ENCODE measurements around the gene GABPB1.
A peak's percentile ranks its signal among the peaks of the same experiment; 100 is the strongest.

Gene GABPB1

GRCh38 chr15:50277370-50277769 lies 77.6 kb downstream of the GABPB1 start:
- no peak for DNase-seq (ENCODE audit: low spot score)

GRCh38 chr15:50275908-50276307 lies 79.1 kb downstream of the GABPB1 start:
- DNase-seq (ENCODE audit: low spot score): no peak

- no peak for DNase-seq (ENCODE audit: low spot score)
Observed at GRCh38 chr15:50275091-50275490, 79.9 kb downstream of the GABPB1 start.

- no peak for DNase-seq (ENCODE audit: low spot score)
Observed at GRCh38 chr15:50267577-50267976, 87.4 kb downstream of the GABPB1 start.

- DNase-seq (ENCODE audit: low spot score): no peak
Observed at GRCh38 chr15:50265620-50266019, 89.4 kb downstream of the GABPB1 start, which contains the start of gene HDC. Gene HDC (minus strand): TSS chr15:50265726. CDS start chr15:50265623, 103 bp downstream.

GRCh38 chr15:50262533-50262932 lies 92.5 kb downstream of the GABPB1 start:
- DNase-seq (ENCODE audit: low spot score): peak; percentile 70

- DNase-seq (ENCODE audit: low spot score): peak; percentile 42
Observed at GRCh38 chr15:50261981-50262380, 93.0 kb downstream of the GABPB1 start.

- peak; percentile 82 for DNase-seq (ENCODE audit: low spot score)
Observed at GRCh38 chr15:50260969-50261496, 94.0 kb downstream of the GABPB1 start.

GRCh38 chr15:50259276-50259675 lies 95.7 kb downstream of the GABPB1 start:
- DNase-seq (ENCODE audit: low spot score): no peak

GRCh38 chr15:50257924-50258323 lies 97.1 kb downstream of the GABPB1 start:
- peak; percentile 69 for DNase-seq (ENCODE audit: low spot score)

GRCh38 chr15:50257332-50257731 lies 97.7 kb downstream of the GABPB1 start:
- no peak for DNase-seq (ENCODE audit: low spot score)

- DNase-seq (ENCODE audit: low spot score): no peak
Observed at GRCh38 chr15:50256188-50257041, 98.6 kb downstream of the GABPB1 start.

- no peak for DNase-seq (ENCODE audit: low spot score)
Observed at GRCh38 chr15:50252556-50252955, 102.4 kb downstream of the GABPB1 start.

- no peak for DNase-seq (ENCODE audit: low spot score)
Observed at GRCh38 chr15:50251638-50252182, 103.3 kb downstream of the GABPB1 start.

- DNase-seq (ENCODE audit: low spot score): no peak
Observed at GRCh38 chr15:50250760-50251394, 104.1 kb downstream of the GABPB1 start.

- DNase-seq (ENCODE audit: low spot score): no peak
Observed at GRCh38 chr15:50249704-50250103, 105.3 kb downstream of the GABPB1 start.

GRCh38 chr15:50248994-50249582 lies 105.9 kb downstream of the GABPB1 start:
- DNase-seq (ENCODE audit: low spot score): peak; percentile 47

- peak; percentile 77 for DNase-seq (ENCODE audit: low spot score)
Observed at GRCh38 chr15:50247819-50248655, 107.0 kb downstream of the GABPB1 start.

GRCh38 chr15:50246631-50247030 lies 108.4 kb downstream of the GABPB1 start:
- no peak for DNase-seq (ENCODE audit: low spot score)

- no peak for DNase-seq (ENCODE audit: low spot score)
Observed at GRCh38 chr15:50244959-50245624, 109.9 kb downstream of the GABPB1 start.

GRCh38 chr15:50244153-50244552 lies 110.8 kb downstream of the GABPB1 start:
- DNase-seq (ENCODE audit: low spot score): no peak
